HG02884 (cell line): ENCODE results near the gene GAREM2.

ENCODE experiments used
- ATAC-seq: cut with Tn5 transposase; IDR thresholded peaks from one replicate; pipeline ENCODE4 v1.9.1; 2021; ENCODE audit warnings: mild to moderate bottlenecking, moderate library complexity; ENCODE audit not compliant: unreplicated experiment

Gene GAREM2

DNA sequence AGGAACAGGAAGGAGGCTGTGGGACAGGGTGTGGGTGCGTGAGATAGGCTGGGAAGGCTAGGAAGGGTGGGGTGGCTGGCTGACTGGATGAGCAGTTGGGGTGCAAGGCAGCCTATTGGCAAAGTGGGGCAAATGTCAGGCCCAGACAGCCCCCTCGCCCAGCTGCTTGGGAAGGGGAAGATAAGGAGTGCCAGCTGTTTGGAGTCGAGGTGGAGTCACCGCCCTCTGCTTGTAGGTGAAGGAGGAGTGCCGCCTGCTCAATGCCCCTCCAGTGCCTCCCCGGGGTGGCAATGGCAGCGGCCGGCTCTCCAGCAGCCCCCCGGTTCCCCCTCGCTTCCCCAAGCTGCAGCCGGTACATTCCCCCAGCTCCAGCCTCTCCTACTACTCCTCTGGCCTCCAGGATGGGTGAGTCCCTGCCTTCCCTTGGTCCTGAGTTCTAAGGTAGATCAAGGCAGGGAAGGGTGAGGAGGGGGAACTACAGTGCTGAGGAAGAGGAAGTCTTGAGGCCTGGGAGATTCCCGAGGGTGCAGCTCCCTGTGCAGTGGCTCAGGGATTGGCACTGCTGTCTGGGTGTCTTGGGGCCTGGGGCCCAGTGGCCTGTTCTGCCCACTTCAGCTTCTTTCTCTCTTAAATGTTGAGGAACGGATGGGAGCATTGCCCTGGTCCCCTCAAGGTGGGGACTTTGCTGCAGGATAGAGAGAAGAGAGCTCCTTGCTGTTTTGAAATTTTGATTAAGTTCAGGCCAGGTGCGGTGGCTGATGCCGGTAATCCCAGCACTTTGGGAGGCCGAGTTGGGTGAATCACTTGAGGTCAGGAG lies 13.3 kb downstream of the GAREM2 start:
- ATAC-seq = no peak

DNA sequence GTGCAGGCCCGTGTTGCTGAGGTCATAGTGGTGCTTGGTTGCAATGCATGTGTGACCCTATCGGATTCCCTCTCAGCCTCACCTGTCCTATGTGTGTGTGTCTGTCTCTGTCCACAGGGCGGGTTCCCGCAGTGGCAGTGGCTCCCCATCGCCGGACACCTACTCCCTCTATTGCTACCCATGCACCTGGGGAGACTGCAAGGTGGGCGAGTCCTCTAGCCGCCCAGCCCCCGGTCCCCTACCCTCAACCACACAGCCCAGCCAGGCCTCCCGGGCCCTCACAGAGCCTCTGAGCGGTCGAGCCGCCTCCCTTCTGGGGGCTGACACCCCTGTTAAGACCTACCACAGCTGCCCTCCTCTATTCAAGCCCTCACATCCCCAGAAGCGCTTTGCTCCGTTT lies 14.2 kb downstream of the GAREM2 start:
- no peak for ATAC-seq

DNA sequence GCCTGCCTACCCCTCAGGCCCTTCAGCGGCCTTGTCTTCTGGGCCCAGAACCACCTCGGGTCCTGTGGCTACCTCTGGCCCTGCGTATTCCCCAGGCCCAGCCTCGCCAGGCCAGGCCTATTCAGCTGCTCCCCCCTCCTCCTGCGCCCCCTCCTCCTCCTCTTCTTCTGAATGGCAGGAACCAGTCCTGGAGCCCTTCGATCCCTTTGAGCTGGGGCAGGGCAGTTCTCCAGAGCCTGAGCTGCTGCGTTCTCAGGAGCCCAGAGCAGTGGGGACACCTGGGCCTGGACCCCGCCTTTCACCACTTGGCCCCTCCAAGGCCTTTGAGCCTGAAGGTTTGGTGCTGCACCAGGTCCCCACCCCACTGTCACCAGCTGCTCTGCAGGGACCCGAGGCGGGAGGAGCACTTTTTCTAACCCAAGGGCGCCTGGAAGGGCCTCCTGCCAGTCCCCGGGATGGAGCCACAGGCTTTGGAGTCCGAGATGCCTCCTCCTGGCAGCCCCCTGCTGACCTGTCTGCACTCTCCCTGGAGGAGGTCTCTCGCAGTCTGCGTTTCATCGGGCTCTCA lies 14.7 kb downstream of the GAREM2 start:
- no peak for ATAC-seq

DNA sequence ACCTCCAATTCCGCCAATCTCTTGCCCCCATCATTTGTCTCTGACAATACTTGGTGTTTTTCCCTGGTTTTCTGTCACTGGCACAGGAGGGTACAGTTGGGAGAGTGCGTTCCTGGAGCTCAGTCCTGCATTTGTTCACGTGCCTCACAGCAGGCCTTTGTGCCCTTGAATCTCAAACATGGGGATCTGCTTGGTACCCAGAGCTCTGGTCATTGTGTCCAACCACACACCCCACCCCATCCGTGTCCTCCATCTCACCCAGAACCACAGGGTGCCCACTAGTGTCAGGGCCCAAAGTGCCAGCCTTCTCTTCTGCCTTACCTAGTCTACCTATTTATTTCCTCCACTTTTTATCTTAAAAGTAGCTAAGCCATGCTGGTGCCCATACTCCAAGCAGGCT lies 16.2 kb downstream of the GAREM2 start:
- no peak for ATAC-seq

DNA sequence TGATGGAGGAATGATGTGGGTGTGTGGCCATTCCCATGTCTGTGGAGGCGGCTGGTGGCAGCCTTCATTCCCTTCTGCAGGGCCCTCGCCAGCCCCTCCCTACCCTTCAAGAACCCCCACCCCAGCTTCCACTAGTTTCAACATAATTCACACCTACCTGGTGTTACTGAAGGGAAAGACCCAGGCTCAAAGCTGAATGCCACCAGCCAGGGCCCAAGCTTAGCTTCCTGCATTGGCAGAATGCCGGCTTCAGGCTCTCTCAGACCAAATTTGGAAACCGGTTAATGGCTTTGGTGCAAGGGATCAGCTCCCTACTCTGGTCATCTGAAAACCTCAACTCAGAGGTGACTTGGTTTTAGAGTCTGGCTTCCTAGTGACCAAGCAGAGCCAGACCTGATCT lies 16.9 kb downstream of the GAREM2 start:
- ATAC-seq = no peak

DNA sequence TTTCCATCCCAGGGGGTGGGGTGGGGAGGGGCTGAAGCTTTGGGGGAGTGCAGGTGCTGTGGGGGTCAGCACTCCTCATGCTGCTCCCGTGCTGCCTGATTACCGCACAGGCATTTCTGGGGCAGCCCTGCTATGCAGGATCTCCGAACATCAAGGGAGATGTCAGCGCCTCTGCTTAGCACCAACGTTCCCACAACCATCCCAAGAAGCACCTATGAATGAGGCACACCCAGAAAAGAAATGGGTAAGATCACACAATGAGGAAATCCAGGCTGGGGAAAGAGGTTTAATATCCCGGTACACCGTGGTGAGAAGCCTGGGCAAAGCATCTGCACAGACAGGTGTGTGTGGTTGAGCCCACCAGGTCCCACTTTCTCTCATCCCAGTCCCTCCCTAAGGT lies 17.5 kb downstream of the GAREM2 start:
- ATAC-seq = no peak

DNA sequence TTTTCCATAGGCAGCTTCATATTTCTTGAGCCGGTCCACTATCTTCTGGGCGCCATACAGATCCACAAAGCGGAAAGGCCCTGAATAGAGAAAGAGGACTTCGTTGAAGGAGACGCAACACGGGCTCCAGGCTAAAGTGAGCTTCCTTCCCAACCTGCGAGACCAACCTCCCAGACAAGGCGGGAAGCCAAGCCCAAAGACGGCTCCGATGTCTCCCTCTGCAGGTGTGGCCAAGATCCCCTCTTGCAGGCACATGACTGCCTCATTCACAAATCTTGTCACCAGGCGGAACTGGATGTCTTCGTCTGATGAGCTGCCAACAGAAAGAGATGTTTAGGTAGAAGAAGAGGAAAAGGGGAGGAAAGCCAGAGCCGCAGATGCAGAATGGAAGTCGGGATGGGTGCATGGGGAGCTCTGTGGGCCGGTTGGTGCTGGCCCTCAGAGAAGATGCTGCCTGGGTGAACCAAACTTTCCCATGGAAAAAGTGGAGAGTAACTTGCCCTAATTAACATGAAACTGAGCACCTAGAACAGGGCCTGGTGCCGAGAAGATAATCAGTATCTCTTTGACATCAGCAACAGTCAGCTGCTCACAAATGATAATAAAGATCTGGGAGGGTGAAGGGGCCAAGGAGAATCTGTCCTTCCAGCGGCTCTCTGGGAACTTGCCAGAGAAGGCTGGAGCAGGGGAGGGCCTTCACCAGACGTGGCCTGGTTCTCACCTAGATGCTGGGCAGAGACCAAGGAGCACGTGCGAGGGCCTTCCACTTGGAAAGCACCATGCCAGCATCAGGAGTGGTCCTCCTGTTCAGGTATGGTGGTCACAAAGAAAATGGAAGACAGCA lies 18.6 kb downstream of the GAREM2 start:
- no peak for ATAC-seq

DNA sequence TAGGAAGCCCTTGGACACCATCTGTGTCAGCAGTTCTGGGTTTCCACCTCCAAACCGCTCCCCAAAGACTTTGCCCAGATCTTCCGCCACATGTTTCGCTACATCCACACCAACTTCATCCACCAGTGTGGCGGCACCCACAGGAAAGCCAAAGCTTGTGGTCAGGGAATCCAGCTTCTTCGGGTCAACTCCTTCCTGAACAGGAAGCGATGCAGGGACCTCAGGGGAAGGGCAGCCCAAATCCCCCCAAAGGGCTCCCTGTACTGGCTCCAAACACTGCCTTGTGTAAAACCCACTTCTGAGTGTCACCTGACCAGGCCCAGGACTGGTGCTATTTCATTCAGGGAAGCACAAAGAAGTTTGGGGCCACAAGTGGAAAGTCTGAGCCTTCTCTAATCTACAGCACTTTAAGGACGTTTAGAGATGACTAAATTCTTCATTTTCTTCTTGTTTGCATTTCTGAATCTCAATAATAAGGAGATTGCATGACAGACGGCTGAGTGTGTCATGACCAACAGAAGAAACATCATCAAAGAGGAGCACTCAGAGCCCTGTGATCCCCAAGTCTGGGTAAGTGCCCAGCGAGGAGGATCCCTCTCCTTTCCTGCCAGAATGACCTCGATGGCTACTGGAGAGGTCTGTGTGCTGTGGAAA lies 20.8 kb downstream of the GAREM2 start:
- ATAC-seq = no peak

DNA sequence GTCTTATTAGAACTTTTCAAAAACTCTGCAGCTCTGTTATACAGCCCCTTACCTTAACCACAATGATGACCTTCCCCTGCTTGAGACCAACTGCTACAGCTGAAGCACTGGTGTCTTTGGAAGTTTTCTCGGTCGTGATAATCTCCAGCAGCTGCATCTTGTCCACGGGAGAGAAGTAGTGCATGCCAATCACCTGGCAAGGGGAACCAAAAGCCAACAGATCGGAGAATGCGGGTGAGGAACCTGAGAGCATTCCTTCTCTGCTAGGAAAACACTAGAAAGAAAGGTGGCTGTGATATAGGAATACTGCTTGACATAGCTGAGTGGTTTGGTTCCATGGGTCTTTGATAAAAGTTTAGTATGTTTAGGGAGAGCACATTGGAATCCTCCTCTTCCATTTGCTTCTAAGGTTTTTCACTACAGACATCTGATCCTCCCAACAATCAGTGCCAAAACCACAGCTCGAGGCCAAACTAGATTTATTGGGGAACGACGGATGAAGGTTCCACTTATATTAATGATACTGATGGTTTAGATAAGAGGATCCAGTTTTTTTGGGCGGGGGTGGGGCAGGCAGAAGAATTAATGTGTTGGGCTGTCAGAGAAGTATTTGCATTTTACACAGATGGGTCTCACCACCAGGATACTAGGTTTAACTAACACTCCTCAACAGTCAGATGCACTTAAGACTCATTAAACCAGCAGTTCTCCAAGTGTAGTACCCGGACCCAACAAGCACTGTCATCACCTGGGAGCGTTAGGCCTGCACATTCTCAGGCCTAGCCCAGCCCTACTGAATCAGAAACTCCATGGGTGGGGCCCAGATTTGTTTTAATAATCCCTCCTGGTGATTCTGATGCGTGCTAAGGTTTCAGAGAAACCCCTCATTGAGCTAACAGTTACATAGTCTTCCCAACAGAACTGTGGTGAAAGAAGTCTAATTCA lies 22.4 kb downstream of the GAREM2 start:
- ATAC-seq = no peak

DNA sequence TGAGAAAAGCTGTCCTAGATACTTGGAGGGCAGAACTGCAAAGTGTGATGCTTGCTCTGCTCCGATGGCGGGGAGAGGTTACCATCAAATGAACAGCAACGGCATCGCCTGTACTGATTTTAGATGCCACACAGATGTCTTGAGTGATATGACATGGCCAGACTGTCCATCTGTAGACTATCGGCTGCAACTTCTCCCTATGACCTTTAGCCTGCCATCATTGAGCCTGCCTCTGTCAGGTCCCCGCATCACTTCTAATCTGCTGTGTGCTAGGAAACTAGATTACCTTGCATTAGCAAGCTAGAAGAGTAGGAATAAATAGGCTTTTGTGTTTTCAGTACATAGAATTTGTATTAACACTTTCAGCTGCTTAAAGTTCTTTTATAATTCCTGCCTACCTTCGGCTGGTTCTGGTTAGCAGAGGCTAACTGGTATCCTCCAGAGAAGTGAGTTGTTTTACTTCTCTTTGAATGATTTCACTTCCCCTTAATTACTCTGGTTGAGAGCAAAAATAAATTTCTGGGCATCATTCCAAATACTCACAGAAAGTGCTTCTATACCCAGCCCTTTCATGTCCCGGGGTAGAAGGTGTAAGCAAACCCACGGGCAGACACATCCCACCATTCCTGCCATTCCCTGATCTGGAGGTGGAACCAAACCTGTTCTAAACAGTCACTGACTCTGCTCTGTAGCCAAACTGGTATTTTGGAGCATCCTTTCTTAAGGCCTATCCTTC lies 24.0 kb downstream of the GAREM2 start:
- ATAC-seq = no peak

DNA sequence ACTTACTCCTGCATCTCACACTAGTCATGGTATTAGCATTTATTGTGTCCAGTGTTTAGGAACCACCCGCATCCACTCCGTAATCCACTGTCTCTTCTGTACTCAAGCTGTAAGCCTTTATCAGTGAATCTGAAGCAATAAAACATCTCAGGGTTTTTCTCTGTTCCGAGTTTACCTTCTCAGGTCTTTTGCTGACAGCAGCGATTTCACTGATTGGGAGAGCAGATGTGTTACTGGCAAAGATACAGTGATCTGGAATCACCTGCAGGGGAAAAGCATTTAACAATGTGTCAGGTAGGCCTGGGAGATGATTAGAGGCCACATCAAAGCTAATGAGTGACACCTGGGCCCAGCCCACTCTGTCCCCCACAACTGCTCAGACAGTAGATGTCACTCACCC lies 24.6 kb downstream of the GAREM2 start:
- ATAC-seq = no peak

DNA sequence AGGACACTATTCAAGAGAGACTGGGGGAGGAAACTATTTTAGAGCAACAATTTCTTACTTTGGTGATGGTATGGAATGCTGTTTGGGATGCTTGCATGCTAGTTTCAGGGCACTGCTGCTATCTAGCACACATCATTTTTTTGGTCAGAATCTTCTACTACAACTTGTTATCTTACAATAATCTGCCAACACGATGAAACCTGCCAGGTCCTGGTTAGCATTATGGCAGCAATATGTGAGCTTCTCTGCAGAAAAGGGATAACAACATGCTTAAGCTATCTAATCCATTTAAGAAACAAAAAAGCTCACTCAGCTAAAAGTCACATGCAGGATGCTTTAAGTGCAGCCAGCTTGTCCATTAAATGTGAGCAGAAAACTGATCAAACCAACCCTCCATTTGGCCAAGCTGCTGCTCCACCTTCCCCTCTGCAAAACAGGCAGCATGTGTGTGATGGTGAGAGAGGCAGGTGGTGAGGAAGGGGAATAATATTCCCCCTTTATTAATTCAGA lies 30.1 kb downstream of the GAREM2 start:
- no peak for ATAC-seq

DNA sequence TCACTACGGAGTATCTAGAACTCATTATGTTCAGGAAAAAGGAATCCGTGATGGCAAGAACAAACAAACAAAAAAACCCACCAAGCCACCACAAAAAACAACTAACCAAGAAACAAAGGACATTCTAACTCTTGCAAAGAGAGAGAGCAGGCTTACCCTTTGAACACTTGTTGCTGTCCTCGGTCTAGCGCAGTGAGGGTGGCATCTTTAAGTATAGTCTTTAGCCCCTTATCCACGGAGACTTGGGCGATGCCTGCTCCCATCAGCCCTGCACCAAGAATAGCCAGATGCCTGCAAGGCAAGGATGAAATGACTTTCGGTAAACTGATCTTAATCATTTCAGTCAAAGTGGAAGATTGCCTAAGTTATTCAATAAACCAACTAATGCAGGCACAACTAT lies 31.0 kb downstream of the GAREM2 start:
- no peak for ATAC-seq

DNA sequence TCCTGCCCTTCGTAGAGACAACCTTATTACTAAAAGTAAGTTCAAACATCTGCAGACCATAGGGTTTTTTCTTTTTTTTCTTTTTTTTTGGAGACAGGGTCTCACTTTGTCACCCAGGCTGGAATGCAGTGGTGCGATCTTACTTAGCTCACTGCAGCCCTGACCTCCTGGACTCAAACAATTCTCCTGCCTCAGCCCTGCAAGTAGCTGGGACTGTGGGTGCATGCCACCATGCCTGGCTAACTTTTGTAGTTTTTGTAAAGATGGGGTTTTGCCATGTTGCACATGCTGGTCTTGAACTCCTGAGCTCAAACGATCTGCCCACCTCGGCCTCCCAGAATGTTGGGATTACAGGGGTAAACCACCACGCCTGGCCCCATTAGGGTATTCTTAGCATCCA lies 39.1 kb downstream of the GAREM2 start:
- no peak for ATAC-seq

DNA sequence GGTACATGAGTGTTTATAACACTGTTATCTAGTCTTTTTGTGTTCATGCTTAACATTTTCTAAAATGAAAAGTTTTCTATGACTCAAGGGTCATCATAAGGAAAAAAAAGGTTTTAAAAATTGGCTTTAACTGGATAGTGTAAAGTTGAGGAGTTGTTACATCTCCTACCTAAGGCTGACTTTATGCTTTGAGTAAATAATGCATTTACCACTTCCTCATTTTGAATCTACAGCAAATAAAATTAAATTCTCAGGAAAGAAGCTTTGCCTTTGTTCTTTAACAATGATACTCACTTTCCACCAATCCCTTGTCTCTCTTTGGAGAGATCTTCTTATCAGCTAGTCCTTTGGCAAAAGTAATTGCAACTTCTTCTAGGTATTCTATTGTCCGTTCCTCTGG lies 41.9 kb downstream of the GAREM2 start:
- no peak for ATAC-seq

DNA sequence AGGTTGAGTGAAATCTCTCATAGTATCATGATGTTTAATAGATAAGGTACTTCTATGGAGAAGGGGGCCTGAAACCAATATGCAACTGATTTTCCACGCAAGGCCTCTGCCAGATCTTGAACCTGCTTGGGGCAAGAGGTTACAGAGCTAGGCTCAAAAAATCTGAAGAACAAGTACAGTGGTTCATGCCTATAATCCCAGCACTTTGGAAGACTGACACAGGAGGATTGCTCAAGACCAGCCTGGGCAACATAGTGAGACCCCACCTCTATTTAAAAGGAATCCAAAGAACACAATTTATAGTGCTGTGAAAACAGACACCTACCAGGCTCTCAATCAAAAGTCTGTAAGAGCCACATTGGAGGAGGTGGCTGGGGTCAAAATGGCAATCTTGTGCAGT lies 42.9 kb downstream of the GAREM2 start:
- no peak for ATAC-seq

DNA sequence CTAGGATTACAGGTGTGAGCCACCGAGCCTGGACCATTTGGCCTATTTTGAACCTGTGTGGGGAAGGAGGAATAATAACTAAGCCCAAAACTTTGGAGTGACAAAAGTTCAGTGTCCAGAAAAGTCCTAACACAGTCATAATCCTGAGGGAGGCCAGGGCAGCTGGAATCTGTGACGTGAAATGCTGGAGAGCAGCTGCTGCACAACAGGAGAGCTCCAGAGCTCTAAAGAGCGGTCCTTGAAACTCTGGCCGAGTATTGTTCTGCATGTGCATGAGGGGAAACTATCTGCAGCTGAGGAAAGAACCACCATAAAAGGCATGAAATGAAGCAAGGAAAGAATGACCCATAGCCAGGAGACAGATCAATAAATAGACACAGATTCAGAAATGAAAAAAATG lies 43.7 kb downstream of the GAREM2 start:
- no peak for ATAC-seq

DNA sequence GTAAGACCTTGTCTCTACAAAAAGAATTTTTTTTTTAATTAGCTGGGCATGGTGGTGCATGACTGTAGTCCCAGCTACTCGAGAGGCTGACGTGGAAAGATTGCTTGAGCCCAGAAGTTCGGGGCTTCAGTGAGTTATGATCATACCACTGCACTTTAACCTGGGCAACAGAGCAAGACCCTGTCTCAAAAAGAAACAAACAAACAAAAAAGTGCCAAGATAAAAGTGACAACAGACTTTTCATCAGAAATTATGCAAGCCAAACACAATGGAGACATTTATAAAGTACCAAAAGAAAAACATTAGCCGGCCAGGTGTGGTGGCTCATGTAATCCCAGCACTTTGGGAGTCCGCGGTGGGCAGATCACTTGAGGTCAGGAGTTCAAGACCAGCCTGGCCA lies 44.8 kb downstream of the GAREM2 start:
- ATAC-seq = no peak

DNA sequence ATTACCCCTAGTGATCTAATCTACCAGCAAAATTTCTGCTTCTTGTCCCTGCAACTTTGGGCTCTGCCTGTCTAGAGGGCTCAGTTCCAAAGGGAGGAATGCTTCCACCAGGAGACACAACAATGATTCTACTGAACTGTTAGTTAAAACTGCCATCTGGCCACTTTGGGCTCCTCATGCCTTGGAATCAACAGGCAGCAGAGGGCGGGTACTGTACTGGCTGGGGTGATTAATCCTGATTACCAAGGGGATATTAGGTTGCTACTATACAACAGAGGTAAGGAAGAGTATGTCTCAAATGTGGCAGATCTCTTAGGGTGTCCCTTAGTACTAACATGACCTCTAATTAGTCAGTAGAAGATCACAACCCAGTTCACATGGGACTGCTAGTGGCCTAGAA lies 50.1 kb downstream of the GAREM2 start:
- ATAC-seq = no peak
